Retina (tissue), 1 donor: Measurements from ENCODE around the gene GPR62.
"Not testable (repeated sequence)": the region's sequence is repeated elsewhere in the genome, so short reads cannot be mapped to it uniquely, and the experiment has no call there.

Experiments used
- DNase-seq: peaks from one replicate; pipeline ENCODE4 v3.0.0-alpha.2; 2016

The GPR62 gene, protein sequence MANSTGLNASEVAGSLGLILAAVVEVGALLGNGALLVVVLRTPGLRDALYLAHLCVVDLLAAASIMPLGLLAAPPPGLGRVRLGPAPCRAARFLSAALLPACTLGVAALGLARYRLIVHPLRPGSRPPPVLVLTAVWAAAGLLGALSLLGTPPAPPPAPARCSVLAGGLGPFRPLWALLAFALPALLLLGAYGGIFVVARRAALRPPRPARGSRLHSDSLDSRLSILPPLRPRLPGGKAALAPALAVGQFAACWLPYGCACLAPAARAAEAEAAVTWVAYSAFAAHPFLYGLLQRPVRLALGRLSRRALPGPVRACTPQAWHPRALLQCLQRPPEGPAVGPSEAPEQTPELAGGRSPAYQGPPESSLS

DNA sequence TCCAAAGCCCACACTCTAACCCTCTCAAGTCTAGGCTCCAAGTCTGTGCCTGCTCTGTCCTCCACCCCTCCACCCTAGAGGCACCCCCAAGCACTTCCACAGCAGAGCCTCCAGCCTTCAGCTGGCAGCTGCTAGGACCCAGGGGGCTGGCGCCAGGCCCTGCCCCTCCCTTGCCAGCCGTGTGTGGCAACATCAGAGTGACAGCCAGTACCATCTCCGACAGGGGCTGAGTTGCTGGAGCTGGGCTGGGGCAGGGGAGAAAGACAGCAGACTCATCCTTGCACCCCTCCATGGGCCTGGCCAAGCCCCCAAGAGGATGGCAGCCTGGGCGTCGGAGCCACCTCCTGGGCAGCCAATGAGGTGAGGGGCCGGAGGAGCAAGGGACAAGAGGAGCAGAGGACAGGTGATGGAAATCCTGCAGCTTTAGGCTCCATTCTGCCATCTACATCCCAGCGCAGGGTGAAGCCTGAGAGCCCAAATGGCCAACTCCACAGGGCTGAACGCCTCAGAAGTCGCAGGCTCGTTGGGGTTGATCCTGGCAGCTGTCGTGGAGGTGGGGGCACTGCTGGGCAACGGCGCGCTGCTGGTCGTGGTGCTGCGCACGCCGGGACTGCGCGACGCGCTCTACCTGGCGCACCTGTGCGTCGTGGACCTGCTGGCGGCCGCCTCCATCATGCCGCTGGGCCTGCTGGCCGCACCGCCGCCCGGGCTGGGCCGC is at the start of gene GPR62:
Gene GPR62 (plus strand): TSS at position 207 of the 718 bp plus-strand sequence. CDS start 272 bp downstream, at position 479.
- DNase-seq: peak; percentile 45

DNA sequence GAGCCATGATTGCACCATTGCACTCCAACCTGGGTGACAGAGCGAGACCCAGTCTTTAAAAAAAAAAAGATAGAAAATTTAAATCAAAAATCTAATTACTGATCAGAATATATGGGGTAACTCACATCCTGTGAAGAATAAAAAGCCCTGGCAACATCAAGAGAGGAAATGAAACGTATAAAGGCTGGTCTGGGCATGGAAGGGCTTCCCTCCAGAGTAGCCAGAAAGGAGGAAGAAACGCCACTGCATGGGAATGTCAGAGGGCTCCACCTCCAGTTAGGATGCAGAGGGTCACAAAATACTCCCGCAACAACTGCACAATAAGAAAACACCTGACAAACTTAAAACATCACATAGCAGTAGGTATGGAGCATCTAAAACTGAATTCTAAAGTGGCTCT is 47.2 kb upstream of the GPR62 start:
- DNase-seq: no peak

DNA sequence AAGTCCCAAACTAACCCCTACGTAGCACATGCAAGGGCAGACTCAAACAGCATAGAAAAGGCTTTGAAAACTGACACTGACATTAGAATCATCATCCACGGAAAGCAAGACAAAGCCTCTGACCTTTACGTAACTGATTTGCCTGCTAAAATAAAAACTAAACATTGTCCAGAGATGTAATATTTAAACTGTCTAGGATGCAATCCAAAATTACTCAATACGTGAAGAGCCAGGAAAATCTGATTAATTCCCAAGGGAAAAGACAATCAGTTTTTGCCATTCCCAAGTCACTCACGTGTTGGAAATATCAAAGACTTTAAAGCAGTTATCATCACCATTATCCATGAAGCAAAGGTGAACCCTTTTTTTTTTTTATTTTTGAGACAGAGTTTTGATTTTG is 38.8 kb upstream of the GPR62 start:
- no peak for DNase-seq

DNA sequence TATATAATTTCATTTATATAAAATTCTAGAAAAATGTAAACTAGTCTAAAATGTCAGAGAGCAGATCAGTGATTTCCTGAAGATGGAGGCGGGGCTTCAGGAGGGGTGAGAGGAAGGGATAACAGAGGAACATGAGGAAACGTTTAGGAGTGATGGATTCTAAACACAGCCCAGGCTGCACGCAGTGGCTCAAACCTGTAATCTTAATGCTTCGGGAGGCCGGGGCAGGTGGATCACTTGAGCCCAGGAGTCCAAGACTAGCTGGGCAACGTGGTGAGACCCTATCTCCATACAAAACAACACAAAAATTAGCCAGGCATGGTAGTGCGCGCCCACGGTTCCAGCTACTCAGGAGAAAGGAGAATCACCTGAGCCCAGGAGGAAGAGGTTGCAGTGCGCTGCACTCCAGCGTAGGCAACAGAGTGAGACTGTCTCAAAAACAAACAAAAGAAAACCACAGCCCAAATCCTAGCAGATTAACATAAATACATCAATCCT is 34.1 kb upstream of the GPR62 start:
- no peak for DNase-seq

DNA sequence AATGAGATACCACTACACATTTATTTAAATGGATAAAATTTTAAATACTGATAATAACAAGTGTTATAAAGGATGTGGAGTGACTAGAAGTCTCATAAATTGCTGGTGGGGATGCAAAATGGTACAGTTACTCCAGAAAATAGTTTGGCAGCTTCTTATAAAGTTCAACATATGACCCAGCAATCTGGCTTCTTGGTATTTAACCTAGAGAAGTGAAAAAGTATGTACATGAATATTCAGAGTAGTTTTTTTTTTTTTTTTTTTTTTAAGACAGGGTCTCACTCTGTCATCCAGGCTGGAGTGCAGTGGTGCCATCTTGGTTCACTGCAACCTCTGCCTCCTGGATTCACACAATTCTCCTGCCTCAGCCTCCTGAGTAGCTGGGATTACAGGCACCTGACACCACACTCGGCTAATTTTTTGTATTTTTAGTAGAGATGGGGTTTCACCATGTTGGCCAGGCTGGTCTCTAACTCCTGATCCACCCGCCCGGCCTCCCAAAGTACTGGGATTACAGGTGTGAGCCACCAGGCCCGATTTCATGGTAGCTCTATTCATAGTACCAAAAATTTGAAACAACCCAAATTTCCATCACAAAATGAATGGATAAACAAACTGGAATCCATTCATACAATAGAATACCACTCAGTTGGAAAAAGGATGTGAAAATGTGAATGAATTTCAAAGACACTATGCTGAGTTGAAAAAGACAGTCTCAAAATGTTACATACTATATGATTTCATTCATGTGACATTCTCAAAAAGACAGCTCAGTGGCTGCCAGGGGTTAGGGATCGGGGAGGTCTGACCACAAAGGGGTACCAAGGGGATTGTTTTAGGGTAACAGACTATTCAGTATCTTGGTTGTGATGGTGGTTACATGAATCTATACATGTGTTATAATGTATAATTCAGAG is 27.9 kb upstream of the GPR62 start:
- no peak for DNase-seq

DNA sequence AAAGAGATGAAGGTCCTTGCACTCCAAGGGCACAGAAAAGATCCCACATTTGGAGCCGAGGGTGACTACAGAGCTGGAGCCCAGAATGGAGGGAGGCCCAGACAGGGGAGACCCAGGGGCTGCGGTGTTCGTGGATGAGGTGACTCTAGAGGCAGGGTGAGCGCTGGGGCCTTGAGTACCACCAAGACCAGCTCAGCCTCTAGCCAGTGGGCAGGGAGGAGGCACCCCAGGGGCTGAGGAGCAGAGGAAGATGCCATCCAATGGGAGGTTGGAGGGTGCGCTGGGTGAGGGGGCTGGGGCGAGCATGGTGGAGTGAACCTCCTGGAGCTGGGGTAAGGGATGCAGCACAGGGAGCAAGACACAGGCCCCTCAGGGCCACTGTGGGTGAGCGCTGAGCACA is 26.7 kb upstream of the GPR62 start:
- no peak for DNase-seq

DNA sequence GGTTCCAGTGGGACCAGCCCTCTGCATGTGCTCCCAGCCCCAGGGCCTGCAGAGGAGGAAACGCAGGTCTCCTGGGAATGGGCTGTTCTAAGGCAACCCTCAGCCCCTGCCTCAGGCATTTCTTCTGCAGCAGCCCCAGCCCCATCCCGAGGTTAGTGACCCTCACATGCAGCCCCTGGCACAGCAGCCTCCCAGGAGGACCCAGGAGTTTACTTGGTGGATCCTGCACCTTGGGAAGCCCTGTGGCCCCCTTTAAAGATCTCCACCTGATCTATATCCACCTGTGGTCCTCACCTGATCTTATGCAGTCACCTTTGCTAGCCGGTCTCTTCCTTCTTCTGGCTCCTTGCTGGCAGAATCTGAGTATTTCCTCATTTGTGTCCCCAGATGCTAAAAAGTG is 26.2 kb upstream of the GPR62 start:
- not testable (repeated sequence) for DNase-seq

DNA sequence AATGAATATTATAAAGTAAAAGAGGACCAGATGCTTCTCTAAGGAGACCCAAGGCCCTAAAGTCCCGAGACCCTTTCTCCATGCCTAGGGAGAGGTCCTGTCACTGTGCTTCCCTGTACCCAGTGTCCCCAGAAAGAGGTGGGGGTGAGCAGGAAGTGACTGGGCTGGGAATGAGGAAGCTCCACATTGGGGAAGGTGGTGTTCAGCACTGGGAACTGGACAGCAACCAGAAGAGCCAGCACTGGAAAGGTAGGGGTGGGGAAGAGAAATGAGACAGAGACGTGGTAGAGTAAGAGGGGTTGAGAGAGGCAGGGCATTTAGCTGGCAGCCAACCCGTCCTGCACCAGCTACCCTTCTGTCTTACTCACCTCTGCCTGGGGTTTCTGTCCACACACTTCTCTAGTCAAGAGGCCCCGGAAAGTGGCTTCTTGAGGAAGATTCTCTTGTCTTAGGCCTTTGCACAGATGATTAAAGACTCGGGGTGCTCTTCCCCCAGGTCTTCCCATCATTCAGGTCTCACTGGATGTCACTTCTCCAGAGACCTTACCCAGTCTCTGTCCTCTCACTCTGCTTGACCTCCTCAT is 25.7 kb upstream of the GPR62 start:
- DNase-seq: no peak

DNA sequence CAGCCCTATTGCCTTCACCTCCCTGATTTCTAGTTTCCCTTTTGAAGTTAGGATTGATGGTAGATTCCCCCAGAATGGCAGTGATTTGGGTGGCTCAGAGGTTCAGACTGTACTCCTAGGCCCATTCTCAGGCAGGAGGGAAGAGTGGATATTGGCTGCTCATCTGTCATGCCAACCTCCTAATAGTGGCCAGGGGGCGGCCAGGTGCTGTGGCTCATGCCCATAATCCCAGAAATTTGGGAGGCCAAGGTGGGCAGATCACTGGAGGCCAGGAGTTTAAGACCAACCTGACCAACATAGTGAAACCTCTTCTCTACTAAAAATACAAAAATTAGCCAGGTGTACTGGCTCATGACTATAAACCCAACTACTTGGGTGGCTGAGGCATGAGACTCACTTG is 24.7 kb upstream of the GPR62 start:
- DNase-seq: no peak

DNA sequence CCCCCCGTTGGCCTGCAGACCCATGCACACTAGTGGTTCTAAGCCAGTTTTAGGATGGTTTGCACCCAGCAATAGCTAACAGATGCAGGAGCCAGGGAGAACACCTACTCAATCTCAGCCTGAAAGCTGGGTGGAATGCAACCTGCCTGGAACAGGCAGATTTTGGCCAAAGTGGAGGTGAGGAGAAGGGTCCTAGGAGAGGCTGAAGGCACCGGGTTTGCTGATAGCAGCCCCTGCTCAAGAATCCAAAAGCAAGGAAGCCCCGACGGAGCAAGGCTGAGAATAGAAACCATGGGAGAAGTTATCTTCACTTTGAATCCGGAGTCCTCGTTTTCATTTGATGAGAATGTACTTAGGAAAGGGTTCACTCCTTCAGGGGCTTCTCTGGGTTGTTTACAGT is 23.4 kb upstream of the GPR62 start:
- no peak for DNase-seq

DNA sequence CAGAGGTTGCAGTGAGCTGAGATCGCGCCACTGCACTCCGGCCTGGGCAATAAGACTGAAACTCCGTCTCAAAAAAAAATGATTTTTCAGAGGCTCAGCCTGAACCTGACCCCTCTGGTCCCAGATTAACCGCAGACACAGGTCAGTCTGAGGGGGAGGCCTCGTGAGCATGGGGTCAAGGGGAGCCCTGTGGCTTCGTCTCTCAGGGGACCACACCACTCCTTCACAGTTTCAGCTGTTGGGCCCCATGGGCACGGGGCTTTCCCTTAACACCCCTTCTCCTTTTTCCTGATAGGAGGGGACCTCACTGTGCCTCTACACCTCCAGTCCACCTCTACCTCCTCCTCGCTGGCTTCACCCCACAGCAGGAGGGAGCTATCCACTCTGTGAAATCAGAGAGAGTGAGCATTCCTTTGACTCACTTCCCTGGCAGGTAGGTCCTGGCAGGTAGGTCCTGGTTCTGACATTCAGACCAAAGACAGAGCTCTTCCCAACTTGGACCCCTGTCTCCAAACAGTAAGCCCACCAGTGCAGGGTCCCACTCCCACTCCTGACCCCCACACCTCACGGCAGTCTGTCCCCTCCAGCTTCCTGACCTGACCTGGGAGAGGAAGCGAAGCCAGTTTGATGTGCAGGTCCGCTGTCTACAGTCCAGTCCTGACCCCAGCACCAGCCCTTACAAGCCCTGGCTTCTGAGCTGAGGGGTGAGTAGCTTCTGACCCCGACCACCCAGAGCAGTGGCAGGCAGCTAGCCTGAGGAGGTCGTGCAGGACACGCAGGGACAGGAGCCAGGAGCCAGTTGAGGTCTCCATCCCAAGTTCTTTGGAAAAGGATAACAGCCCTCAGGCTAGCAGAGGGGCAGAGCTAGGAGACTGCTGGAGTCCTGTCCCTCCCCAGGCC is 22.5 kb upstream of the GPR62 start:
- no peak for DNase-seq

DNA sequence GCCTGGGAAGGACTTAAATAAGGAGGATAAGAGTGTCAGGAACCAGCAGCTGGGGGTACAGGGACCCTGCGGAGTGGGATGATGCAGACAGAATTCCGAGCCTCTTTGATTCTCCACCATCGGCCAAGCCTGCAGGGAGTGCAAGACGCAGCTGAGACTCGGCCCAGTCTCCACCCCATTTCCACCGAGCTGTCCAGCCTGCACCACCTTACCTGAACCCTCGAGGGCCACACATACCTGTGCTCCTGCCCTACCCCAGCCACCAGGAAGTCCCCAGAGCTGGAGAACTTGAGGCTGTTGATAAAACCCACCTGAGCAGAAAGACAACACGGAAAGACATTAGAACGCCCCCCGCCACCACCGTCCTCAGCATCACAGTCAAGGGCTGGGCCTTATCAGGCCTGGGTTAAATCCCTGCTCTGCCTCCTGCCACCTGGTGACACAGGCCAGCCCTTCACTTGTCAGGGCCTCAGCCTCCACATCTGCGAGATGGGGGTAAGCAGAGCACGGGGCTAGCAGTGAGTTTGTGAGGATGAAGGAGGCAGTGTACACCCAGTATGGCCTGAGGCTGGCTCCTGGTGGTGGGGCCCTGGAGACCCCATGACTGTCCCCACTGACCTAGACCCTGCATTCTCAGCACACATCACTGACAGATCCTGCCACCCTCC is 21.6 kb upstream of the GPR62 start:
- DNase-seq: no peak

DNA sequence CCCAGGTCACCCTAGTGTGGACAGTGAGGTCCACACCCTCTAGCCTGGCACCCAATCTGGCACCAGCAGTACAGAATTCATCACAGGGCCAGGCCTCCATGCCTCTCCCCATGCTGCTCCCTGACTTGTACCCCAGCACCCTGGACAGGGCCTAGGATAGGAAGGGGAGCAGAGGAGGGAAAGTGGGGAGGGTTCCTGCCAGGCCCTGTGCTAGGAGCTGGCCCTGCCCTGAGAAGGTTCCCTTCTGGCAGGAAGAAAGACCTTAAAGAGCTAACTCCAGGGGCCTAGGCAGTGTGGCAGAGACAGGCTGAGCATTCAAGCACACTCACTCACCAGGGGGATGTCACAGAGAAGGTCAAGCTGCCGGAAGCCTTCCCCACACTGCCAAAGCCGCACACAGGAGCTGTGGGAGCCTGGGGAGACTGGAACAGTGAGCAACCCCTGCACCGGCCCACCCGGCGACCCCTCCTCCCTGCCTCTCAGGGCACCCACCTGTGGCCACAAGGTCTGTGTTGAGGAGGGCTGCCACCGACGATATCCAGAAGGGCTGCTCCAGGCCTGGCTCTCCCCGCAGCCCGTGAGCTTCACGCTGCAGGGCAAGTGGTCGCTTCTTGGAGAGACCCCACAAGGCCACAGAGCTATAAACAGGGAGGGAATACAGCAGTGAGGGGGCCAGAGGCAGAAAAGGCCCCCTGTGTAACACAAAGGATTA is 20.9 kb upstream of the GPR62 start:
- no peak for DNase-seq

DNA sequence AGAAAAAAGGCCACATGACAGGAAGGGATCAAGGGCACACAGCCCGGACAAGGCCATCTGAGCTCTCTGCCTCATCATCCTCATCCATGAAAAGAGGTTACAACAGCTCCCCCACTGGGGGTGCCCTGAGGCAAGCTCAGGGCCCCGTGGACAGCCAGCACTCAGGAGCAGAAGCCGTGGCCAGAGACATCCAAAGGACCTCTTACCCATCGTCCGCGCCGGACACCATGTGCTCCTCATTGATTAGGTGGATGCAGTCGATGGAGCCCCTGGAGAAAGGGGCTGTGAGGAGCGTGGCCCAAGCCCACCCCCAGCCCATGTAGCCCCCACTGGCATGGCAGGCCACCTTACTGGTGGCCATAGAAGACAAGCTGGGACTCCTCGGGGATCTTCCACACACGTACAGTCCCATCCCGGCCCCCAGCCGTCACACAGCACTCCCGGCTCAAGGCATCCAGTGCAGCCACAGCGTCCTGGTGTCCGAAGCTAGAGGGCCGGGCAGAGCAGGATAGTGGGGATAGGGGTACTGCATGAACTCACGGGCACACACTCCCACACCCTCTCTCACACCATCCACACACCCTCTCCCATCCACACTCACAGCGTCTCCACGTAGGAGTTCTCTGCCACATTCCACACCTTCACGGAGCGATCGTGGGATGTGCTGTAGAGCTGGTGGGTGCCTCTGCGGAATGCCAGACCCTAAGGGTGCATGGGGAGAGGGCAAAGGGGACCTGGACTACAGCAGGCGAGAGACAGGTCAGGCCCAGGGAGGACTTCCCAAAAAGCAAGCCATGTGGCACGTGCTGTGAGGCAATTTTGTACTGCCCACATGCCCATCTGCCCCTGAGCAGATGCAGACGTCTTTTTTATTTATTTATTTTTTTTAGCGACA is 19.9 kb upstream of the GPR62 start:
- no peak for DNase-seq

DNA sequence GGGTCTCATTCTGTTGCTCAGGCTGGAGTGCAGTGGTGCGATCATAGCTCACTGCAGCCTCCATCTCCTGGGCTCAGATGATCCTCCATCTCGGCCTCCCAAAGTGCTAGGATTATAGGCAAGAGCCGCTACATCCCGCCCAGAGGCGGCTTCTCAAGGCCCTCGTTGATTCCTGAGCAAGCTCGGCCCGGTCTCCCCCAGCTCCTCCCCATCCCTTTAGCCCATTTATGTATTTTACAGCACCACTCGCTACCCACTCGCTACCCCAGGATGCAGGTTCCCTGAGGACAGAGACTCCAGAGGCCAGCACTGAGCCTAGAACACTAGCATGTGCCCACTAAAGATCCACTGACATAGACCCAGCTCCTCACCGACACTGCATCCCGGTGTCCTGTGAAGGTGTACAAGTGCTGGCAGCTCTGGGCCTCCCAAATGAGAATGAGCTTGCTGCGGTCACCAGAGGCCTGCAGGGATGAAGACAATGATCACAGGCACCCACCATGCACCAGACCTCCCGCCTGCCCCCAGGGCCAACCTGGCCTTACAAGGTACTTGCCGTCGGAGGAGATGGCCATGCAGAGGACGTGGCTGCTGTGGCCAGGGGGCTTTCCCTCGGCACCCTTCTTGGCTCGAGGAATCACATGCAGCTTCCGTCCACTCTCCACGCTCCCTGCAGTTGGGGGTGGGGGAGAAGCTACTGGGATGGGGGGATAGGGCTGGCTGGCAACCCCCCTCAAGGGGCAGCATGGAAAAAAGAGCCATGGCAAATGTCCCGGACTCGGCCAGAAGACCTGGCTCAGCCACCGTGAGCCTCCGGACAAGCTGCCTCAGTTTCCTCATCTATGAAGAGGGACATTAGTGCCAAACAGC is 19.1 kb upstream of the GPR62 start:
- DNase-seq: no peak

DNA sequence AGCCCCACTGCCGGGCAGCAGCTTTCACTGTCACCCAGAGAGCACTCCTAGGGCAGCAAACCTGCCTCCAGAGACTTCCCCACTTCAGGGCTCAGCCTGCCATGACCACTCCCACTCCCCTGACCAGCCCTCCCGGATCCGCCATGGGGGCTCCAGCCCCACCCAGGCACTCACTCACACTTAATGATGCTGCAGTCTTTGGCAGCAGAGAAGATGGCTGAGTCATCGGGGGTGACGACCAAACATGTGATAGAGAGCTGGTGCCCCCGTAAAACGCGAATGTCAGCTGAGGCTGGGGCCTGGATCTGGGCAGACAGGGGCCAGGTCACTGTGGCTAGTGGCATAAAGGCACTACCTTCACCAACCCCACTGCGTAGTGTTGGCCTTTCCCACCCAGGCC is 18.2 kb upstream of the GPR62 start:
- no peak for DNase-seq

DNA sequence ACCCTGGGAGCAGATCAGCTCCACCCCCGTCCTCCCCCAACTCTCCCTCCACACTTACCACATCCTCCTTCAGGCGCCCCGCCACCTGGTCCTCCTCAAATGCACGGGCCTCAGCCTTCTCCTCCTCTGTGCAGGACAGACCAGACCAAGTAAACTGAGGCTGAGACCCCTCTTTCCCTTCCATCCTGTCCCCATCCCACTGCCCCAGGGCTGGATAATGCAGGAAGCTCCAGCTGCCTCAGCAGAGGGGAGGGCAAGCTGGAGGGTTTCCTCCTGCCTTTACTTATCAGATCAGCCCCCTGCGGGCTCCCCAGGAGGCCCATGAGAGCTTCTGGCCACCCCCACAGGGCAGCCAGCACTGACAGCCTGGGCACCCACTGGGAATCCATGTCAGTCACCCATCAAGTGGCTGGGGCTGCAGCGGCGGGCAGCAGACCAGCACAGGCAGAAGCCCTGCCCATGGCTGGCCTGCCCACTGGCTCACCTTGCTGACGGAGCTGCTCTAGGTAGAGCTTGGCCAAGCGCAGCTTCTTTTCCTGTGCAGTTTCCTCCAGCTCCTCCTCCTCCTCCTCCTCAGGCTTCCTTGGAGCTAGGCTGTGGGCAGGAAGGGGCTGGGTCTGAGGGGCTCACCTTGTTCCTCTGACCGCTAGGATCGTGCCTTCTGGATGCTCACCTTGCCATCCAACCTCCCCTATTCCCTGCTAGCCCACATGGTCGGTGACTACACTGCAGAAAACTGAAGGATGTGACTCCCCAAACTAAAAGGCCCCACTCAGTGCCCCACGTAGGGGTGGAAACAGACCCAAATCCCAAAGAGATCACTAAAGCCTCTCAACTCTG is 17.4 kb upstream of the GPR62 start:
- DNase-seq: no peak
